Measurements from ENCODE around the gene ATP2C2. TPM values are rescaled to one million over a fixed set of nuclear protein-coding genes. Genes with fewer than 3 reads are reported as not detected.

Gene ATP2C2
- total RNA-seq, 1 experiment from 2014 or later: 20.3 TPM

GRCh38 chr16:84379709-84380362 lies 11.5 kb downstream of the ATP2C2 start (continued):
- TF ChIP-seq REST (IDR thresholded peaks at IDR 0.05; ENCODE audit: low read depth): no peak
- no peak for TF ChIP-seq SRF (IDR thresholded peaks at IDR 0.05; ENCODE audit: low read depth)
- TF ChIP-seq CEBPB (IDR thresholded peaks at IDR 0.05; ENCODE audit: low read depth): no peak
- TF ChIP-seq CBX3 (IDR thresholded peaks at IDR 0.05; ENCODE audit: low read depth): no peak
- TF ChIP-seq ATF3 (IDR thresholded peaks at IDR 0.05): no peak
- TF ChIP-seq FOSL1 (IDR thresholded peaks at IDR 0.05; ENCODE audit: low read depth): no peak
- no peak for TF ChIP-seq EZH2phosphoT487 (IDR thresholded peaks at IDR 0.05; ENCODE audit: borderline replicate concordance)

- Histone ChIP-seq H3K79me2 (ENCODE audit: insufficient read depth, low read length) (no peaks in the 10 kb centered on the region), H3K36me3 (ENCODE audit: control insufficient read depth in 1 of 2, insufficient read depth in 2 of 2, low read length in 2 of 2) (no peaks in the 10 kb centered on the region), H2AFZ (ENCODE audit: low read depth, low read length, poor library complexity, severe bottlenecking) (no peak overlapping the region), H3K4me2 (ENCODE audit: low read length) (peak overlapping the region; percentile 50), H3K27ac (ENCODE audit: low read depth, low read length) (no peak overlapping the region), H3K9me2 (ENCODE audit: insufficient read depth) (no peaks in the 10 kb centered on the region), H3K9me3 (ENCODE audit: control insufficient read depth in 1 of 2, insufficient read depth in 1 of 2, low read depth in 1 of 2, low read length in 2 of 2) (peaks cover 3 to 5% of the 10 kb centered on the region in 2 experiments; a peak in 2 of 4 replicates), H4K20me1 (ENCODE audit: insufficient read depth) (no peaks in the 10 kb centered on the region), H3K9ac (ENCODE audit: low read length) (no peak overlapping the region), H3K27me3 (ENCODE audit: insufficient read depth, low read length) (no peaks in the 10 kb centered on the region), H3K4me3 (replicated peaks in 1 of 2; ENCODE audit: low read depth in 1 of 2, low read length in 2 of 2) (no peak overlapping the region), H3K4me1 (ENCODE audit: control insufficient read depth in 1 of 2, insufficient read depth in 2 of 2, low read length in 2 of 2) (peaks cover 8 to 11% of the 10 kb centered on the region in 2 experiments; a peak in 3 of 4 replicates)
- no TSS peak for BruUV-seq (replicated peaks)
- intact Hi-C loops (cut with micrococcal nuclease): no loop called here
- no peak for ATAC-seq
- POLR2A ChIA-PET: no interaction called here
- RAD21 ChIA-PET (ENCODE audit: low non-redundant PET in 1 of 2, low total read pairs in 2 of 2, uncharacterized antibody in 2 of 2, unreplicated experiment in 2 of 2): no interaction called here
- no peak for DNase-seq (ENCODE audit: low read depth, low spot score)
- CTCF ChIA-PET: no interaction called here
- no peak for TF ChIP-seq CEBPB (IDR thresholded peaks at IDR 0.05; ENCODE audit: low read depth)
- TF ChIP-seq EZH2phosphoT487 (IDR thresholded peaks at IDR 0.05; ENCODE audit: borderline replicate concordance): no peak
- TF ChIP-seq ELF1 (IDR thresholded peaks at IDR 0.05; ENCODE audit: borderline replicate concordance, low read depth): no peak
- no peak for TF ChIP-seq SP1 (IDR thresholded peaks at IDR 0.05; ENCODE audit: low read depth)
- TF ChIP-seq CBX3 (IDR thresholded peaks at IDR 0.05; ENCODE audit: low read depth): no peak
- TF ChIP-seq TCF7L2 (IDR thresholded peaks at IDR 0.05; ENCODE audit: borderline replicate concordance, extremely low read depth, insufficient read depth, insufficient read length): no peak
- TF ChIP-seq EZH2 (IDR thresholded peaks at IDR 0.05): no peak
- no peak for TF ChIP-seq ZBTB33 (IDR thresholded peaks at IDR 0.05; ENCODE audit: extremely low read depth, insufficient replicate concordance, low read length)
- TF ChIP-seq SIN3A (IDR thresholded peaks at IDR 0.05; ENCODE audit: low read depth): no peak
- no peak for TF ChIP-seq SRF (IDR thresholded peaks at IDR 0.05; ENCODE audit: low read depth)
- TF ChIP-seq YY1 (IDR thresholded peaks at IDR 0.05; ENCODE audit: extremely low read depth, insufficient replicate concordance, low read depth, low read length): no peak
- TF ChIP-seq JUND (IDR thresholded peaks at IDR 0.05): no peak
- TF ChIP-seq REST (IDR thresholded peaks at IDR 0.05; ENCODE audit: low read depth): no peak
Observed at GRCh38 chr16:84380405-84380804, 12.1 kb downstream of the ATP2C2 start.

Data from HCT116 (cell line).